HG02884 (cell line): ENCODE data around the gene PSEN2.

ENCODE experiments used
- ATAC-seq: cut with Tn5 transposase; IDR thresholded peaks from one replicate; pipeline ENCODE4 v1.9.1; 2021; ENCODE audit warnings: mild to moderate bottlenecking, moderate library complexity; ENCODE audit not compliant: unreplicated experiment

PSEN2 gene

GRCh38 chr1:226863446-226863845 is 7.0 kb upstream of the PSEN2 start:
- no peak for ATAC-seq

DNA sequence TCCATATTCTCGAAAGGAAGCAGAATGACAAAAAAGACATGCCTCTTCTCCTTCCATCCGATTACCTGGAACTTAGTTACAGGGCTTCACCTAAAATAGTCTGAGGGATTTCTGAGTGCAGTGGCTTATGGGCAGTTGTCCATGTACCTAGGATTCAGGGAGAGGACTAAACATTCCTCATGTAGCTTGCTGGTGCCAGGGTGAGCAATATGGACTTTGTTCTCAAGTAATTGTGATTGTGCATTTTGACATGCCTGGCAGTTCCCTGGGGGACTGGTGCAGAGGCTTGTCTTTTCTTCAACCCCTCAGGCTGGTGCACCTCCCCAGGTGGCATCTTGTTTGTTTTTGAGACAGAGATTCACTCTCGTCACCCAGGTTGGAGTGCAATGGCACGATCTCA is 6.1 kb upstream of the PSEN2 start:
- no peak for ATAC-seq

DNA sequence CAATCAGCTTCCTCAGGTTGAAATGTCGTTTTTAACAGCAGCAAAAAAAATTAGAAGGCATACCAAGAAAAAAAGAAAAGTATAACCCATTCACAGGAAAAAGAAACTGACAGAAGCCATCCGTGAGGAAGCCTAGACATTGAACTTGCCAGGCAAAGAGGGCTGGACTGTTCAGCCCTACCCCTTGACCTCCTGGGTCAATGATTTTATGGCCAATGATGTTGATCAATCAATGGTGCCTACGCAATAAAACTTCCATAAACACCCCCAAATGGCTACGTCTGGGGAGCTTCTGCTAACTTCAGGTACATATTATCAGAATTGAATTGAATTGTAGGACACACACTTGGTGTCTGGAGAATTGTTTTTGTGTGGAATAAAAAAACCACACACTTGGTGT is 4.8 kb upstream of the PSEN2 start:
- no peak for ATAC-seq

DNA sequence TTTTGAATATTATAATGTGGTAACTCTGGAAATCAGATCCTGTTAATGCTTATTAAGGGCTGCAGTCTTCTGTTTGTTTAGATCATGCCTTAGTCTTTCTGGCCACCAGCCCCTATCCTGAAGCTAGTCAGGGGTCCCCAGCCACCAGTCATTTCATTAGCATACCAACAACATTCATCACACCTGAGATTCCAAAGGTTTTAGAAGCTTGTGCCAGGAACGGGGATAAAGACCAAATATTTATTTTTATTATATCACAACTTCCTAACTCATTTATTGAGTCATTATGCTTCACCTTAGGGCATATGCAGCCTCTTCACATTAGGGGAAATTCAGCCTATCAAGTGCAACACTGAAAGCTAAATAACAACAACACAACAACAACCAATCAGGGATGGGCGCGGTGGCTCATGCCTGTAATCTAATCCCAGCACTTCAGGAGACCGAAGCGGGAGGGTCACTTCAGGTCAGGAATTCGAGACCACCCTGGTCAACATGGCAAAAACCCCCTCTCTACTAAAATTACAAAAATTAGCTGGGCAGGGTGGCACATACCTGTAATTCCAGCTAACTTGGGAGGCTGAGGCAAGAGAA is 2.9 kb upstream of the PSEN2 start:
- no peak for ATAC-seq

DNA sequence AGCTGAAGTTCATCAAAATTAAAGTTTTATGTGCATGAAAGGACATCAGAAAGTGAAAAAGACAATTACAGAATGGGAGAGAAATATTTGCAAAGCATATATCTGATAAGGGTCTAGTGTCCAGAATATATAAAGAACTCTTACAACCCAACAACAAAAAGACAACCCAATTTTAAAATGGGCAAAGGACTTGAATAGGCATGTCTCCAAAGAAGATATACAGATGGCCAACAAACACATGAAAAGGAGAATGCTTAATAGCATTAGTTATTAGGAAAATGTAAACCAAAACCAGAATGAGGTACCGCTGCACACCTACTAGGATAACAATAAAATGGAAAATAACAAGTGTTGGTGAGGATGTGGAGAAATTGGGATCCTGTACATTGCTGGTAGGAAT is 1.7 kb upstream of the PSEN2 start:
- ATAC-seq, result no peak

DNA sequence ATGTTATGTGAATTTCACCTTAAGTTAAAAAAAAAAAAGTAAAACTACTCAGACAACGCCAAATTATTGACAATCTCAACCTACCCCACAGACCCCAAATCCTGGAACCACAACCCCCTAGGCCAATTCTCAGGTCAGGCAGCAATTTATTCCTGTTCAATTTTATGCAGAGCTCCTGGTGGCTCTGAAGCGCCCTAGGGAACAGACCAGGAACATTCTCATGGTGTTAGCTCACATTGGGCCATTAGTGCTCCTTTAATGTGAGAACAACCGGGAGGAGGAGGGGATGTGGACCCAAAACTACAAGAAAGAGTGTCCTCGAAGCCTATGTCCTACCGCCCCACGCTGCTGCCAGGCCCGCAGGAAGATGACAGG is 403 bp upstream of the PSEN2 start:
- no peak for ATAC-seq

GRCh38 chr1:226871636-226872327 is 1.4 kb downstream of the PSEN2 start:
- ATAC-seq, result no peak

DNA sequence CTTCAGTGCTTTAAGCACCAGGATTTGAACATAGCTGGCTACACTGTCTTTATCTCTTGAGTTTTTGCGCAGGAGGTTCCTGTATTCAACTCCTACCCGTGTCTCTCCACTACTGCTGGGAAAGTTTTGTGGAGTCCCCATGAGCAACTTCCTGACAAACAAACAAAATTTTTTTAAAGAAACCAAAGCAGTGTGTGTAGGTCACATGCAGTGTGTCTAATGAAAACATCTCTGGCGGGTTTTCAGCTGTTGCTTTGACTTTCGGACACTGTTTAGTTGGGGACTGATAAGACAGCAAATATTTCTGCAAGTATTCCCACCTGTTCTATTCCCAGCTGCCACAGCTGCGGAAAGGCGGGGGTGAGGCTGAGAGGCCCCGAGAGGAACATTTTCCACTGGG is 2.0 kb downstream of the PSEN2 start:
- no peak for ATAC-seq

GRCh38 chr1:226873771-226874578 is 3.6 kb downstream of the PSEN2 start:
- no peak for ATAC-seq

DNA sequence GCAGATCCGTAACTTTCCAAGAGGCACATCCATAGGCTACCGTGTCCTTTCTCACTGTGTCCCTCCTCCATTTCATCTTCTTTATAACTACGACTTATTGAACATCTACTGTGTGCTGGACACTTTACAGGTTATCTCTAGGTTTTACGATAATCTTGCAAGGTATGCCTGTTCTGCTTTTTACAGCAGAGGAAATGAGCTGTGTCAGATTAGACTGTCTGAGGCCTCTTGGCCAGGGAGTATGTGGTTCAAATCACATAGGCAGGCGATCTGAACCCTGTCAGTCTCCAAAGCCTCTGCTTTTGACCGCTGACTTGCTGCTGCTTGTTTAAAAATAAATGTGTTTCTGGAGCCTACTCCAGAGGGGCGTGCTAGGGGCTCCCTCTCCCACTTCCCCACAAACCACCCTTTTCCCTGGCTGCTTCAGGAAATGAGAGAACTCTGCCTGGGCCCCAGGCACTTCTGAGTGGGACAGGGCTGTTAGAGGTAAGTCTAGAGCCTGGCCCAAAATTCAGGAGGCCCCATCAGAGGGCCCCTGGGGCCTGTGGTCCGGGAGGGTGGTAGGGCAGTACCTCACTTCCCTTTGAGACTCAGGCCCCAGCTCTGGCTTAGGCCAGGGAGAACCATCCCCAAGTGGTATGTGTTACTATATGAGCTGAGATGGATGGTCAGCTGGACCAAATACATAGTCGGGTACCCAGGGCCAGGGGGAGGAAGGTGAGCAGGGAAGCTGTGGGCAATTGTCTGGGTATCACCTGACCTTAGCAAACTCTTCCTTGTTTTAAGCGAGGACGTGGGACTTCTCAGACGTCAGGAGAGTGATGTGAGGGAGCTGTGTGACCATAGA is 4.4 kb downstream of the PSEN2 start:
- ATAC-seq, result no peak

DNA sequence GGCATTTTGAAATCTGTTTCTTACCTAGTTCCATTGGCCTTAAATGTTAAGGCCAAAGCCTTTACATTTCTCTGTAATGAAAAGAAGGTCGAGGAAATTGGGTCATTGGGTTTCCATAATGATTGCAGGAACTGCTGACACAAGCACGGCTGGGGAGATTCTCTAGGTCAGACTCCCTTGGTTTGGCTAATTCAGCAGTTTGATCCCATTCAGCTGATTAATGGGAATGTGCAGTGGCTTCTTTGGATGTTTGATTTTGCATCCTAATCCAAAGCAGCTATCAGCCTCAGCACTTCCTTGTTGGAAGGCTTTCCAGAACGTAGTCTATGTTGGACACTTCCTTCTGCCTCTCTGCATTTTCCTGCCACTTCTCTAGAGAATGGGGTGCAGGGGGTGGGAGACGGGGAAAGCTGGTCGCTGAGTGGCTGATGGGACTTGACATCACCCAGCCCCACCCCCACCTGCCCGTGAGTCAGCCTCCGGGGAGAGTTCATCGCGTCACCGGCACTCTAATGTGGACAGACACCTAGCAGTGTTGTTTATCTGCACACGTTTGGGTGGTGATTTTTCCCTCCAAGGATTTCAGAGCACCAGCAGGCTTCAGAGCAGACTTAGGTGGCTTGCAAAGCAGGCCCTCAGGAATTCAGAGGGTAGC is 5.4 kb downstream of the PSEN2 start:
- ATAC-seq, result no peak

- ATAC-seq, result no peak
Measured at GRCh38 chr1:226877669-226878068, 7.3 kb downstream of the PSEN2 start.

GRCh38 chr1:226880372-226881287 is 10.2 kb downstream of the PSEN2 start:
- no peak for ATAC-seq

- no peak for ATAC-seq
Measured at GRCh38 chr1:226881515-226882185, 11.2 kb downstream of the PSEN2 start.

GRCh38 chr1:226882187-226882586 is 11.8 kb downstream of the PSEN2 start:
- ATAC-seq, result peak; percentile 2

- peak; percentile 90 for ATAC-seq
Measured at GRCh38 chr1:226882631-226883409, 12.4 kb downstream of the PSEN2 start.

GRCh38 chr1:226883630-226884029 is 13.2 kb downstream of the PSEN2 start:
- no peak for ATAC-seq

DNA sequence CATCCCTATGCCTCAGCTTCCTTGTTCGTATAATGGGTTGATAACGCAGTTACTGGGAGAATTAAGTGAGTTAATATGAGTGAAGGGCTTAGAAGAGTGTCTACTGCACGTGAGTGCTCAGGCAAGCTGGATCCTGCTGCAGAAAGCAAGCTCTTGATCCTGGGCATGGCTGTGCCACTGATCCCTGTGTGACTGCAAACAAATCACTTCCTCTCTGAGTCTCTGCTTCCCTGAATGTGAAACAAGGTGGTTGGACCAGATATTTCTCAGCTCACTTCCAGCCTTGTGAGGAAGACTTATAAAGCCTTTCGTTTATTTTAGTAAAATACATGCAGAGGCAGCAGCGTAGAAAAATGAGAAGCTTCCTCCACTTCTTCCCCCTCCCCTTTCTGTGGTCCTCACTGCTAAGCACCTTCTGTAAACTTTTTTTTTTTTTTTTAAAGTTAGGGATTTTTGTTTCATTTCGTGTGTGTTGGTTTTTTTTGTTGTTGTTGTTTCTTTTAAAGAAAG is 13.8 kb downstream of the PSEN2 start:
- ATAC-seq, result no peak
